Stimulated activated CD4-positive, alpha-beta T cell treated with anti-CD3 and anti-CD28 coated beads, Interleukin-15, amount 100 ng/mL, for 24 hours (primary cell): ENCODE results near the gene CABP2.

Source experiments
- DNase-seq: peaks from one replicate; pipeline ENCODE4 v3.0.0-alpha.2; 2020

The CABP2 gene

GRCh38 chr11:67506426-67507051, 16.7 kb downstream of the CABP2 start:
- DNase-seq, result no peak

- peak; percentile 96 for DNase-seq
Observed at GRCh38 chr11:67505605-67506396, 17.4 kb downstream of the CABP2 start.

- peak; percentile 87 for DNase-seq
Observed at GRCh38 chr11:67504950-67505581, 18.2 kb downstream of the CABP2 start, which contains the start of gene PITPNM1. Gene PITPNM1 (minus strand): TSS chr11:67505363. CDS start chr11:67504180, 1,183 bp downstream.

- DNase-seq, result peak; percentile 53
Observed at GRCh38 chr11:67504005-67504949, 19.0 kb downstream of the CABP2 start.

GRCh38 chr11:67503119-67504004, 19.9 kb downstream of the CABP2 start:
- no peak for DNase-seq

GRCh38 chr11:67502328-67502979, 20.8 kb downstream of the CABP2 start:
- DNase-seq, result no peak

- DNase-seq, result no peak
Observed at GRCh38 chr11:67501854-67502253, 21.4 kb downstream of the CABP2 start.

GRCh38 chr11:67500831-67501715, 22.2 kb downstream of the CABP2 start:
- DNase-seq, result no peak

GRCh38 chr11:67500484-67500821, 22.8 kb downstream of the CABP2 start:
- DNase-seq, result no peak

GRCh38 chr11:67499808-67500483, 23.3 kb downstream of the CABP2 start:
- DNase-seq, result no peak

GRCh38 chr11:67498544-67498972, 24.7 kb downstream of the CABP2 start:
- DNase-seq, result no peak

- no peak for DNase-seq
Observed at GRCh38 chr11:67497656-67498291, 25.5 kb downstream of the CABP2 start.

- DNase-seq, result no peak
Observed at GRCh38 chr11:67496113-67496512, 27.1 kb downstream of the CABP2 start.

- no peak for DNase-seq
Observed at GRCh38 chr11:67495234-67496005, 27.8 kb downstream of the CABP2 start.

GRCh38 chr11:67494371-67495233, 28.6 kb downstream of the CABP2 start:
- no peak for DNase-seq

GRCh38 chr11:67493548-67494370, 29.5 kb downstream of the CABP2 start:
- DNase-seq, result no peak
